IPS-11a (cell line): Measurements from ENCODE around the gene SYT4.
A peak's percentile ranks its signal among the peaks of the same experiment; 100 is the strongest.
"Not testable (repeated sequence)": the region's sequence is repeated elsewhere in the genome, so short reads cannot be mapped to it uniquely, and the experiment has no call there.

Experiments used
- H3K4me3 ChIP-seq: one replicate; pipeline ENCODE4 v1.5.1; 2013; ENCODE audit warnings: low read depth, low read length, control low read depth

The SYT4 gene, protein sequence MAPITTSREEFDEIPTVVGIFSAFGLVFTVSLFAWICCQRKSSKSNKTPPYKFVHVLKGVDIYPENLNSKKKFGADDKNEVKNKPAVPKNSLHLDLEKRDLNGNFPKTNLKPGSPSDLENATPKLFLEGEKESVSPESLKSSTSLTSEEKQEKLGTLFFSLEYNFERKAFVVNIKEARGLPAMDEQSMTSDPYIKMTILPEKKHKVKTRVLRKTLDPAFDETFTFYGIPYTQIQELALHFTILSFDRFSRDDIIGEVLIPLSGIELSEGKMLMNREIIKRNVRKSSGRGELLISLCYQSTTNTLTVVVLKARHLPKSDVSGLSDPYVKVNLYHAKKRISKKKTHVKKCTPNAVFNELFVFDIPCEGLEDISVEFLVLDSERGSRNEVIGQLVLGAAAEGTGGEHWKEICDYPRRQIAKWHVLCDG

GRCh38 chr18:43277164-43277600 is at the start of gene SYT4:
Gene SYT4 (minus strand): TSS chr18:43277490. CDS start chr18:43277281, 209 bp downstream.
- peak within 1 kb of the TSS; percentile 21 for H3K4me3 ChIP-seq

GRCh38 chr18:43322132-43322531 is 44.8 kb upstream of the SYT4 start:
- no peak overlapping the region for H3K4me3 ChIP-seq

- no peak overlapping the region for H3K4me3 ChIP-seq
Observed at GRCh38 chr18:43314941-43315340, 37.7 kb upstream of the SYT4 start.

- no peak overlapping the region for H3K4me3 ChIP-seq
Observed at GRCh38 chr18:43312891-43313290, 35.6 kb upstream of the SYT4 start.

- no peak overlapping the region for H3K4me3 ChIP-seq
Observed at GRCh38 chr18:43310239-43310638, 32.9 kb upstream of the SYT4 start.

DNA sequence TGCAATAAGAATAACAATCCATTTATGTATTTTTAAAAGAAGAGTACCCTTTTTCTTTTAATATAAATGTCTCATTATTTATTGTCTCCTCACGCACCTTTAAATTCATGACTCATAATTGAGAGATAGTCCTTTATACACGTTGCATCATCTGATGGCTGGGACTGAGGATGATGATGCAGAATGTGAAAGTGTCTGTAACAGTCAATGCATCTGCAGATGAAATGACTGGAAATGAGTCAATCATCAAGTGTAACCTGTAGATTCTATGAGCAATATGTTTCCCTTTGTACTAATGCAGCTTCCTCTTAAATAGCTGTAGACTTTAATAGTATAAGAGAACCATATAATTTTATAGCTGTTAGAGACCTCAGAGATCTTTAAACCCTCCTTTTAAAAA is 26.1 kb upstream of the SYT4 start:
- H3K4me3 ChIP-seq: no peak overlapping the region

GRCh38 chr18:43286187-43286586 is 8.9 kb upstream of the SYT4 start:
- H3K4me3 ChIP-seq: not testable (repeated sequence)

- H3K4me3 ChIP-seq: no peak overlapping the region
Observed at GRCh38 chr18:43283299-43283698, 6.0 kb upstream of the SYT4 start.

DNA sequence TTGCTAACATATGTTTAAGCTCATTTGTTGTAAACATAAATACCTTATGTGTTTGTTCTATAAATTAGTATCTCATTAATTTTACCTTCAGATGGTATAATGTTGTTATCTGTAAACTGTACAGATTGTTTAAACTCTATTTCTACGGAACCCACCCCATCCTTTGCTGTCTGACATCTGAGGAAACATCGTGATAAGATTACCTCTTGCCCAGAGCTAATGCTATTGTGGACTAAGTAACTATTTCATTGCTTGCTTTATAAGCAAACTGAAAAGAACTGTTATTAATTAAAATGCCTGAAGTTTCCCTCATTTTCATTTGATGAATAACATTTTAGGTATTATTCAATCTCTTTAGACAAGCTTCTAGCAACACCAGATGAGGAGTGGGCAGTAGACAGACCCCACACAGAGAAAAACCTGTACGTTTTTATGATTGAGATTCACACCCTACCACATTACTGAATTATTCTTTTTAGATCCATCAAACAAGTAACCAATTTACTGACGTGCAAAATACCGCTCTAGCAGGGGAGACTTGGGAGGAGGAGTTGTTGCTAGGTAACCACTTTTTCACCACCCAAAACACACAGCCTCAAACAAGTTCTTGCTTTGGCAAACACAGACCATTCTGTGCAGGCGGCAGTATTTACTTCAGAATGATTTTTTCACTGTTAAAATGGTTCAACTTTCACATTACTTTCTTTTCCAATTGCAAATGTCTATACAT is 1.9 kb upstream of the SYT4 start:
- no peak overlapping the region for H3K4me3 ChIP-seq

GRCh38 chr18:43278355-43278754 is 1.1 kb upstream of the SYT4 start:
- no peak overlapping the region for H3K4me3 ChIP-seq

- H3K4me3 ChIP-seq: peak overlapping the region; percentile 21
Observed at GRCh38 chr18:43276491-43276890, 799 bp downstream of the SYT4 start.

GRCh38 chr18:43275546-43275945 is 1.7 kb downstream of the SYT4 start:
- no peak overlapping the region for H3K4me3 ChIP-seq

DNA sequence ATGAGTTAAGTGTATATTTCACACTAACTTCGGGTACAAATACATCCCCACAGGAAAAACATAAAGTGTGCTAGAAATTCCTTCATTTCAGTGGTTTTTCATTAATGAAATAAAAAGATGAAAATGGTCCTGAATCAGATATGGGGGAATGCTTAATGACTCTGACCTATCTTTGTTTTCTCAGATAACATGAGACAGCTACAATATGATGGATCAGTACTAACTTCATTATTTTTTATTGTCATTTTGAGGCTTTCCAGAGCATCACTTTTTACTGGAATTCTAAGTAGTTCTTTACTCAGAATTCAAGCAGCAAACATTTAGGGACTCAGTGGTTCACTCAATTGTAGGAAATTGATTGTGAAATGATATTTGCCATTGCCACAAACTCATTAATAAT is 2.8 kb downstream of the SYT4 start:
- no peak overlapping the region for H3K4me3 ChIP-seq

DNA sequence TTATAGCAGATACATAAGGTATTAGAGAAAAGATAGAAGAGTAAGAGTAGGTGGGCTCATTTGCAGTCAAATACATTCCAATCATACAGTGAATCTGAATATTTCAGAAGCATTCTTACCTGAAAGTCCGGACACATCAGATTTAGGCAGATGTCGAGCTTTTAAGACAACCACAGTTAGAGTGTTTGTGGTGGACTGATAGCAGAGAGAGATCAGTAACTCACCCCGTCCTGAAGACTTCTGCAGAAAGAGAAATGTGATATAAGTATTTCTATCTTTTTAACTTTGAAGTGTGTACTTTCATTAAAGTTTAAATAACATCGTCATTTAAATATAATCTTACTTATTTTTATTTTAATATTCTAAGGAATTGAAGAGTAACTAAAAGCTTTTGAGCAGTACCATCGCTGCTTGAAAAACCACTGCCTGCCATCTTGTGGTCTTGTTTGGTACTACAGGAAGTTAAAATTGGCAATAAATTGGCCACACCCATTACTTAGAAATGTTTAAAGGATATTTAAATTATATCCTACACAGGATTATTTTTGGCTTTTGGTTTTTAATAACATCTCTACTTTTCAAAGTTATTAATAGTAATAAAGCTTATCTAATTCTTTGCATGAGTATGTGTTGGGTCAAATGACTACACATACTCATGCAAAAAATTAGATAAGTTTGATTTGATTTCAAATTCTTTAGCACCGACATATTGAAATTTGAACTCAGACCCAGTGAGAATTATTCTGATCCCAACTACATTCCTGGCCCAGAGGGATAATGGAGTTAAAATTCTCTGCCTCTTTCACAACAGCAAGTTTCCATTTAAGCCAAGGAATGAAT is 5.5 kb downstream of the SYT4 start:
- no peak overlapping the region for H3K4me3 ChIP-seq

- H3K4me3 ChIP-seq: no peak overlapping the region
Observed at GRCh38 chr18:43267818-43268217, 9.5 kb downstream of the SYT4 start.

DNA sequence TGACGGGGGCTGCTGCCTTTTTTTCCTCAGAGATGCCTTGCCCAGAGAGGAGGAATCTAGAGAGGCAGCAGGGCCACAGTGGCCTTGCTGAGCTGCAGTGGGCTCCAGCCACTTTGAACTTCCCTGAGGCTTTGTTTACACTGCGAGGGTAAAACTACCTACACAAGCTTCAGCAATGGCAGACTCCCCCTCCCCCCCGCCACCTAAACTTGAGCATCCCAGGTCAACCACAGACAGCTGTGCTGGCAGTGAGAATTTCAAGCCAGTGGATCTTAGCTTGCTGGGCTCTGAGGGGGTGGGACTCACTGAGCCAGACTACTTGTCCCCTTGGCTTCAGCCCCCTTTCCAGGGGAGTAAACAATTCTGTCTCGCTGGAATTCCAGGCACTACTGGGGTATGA is 11.8 kb downstream of the SYT4 start:
- no peak overlapping the region for H3K4me3 ChIP-seq

GRCh38 chr18:43248610-43249249 is 28.6 kb downstream of the SYT4 start:
- H3K4me3 ChIP-seq: no peak overlapping the region

DNA sequence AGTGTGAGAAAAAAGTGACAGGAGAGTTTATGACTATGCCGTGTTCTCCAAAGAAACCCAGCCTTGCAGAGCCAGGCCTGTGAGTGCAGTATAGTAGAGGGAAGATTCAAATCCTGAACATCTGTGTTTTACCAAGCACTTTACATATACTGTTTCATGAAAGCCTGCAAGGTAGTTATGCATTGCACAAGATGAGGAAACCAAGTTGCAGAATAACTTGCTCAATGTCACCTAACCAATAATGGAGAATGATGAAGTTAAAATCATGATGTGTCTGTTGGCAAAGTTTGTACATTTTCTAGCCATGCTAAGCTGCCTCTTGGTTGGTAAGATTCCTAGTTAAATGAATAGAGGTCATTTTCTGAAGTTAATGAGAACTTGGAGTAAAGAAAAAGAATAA is 29.3 kb downstream of the SYT4 start:
- no peak overlapping the region for H3K4me3 ChIP-seq

DNA sequence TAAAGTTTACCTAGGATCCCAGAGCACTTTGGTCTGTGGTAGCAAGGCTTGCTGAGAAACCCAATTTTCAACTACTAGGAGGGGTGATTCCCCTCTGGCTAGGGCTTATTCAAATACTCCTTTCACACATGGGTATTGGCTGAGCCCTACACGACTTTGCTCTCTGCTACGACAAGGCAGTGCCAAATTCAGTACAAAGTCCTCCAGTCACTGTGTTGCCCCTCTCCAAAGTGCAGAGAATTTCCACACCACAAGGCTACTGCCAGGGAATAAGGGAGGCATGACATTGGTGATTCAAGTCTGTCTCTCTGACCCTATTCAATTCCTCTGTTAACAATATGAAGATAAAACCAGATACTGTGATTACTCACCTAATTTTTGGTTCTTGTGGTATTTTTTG is 38.9 kb downstream of the SYT4 start:
- H3K4me3 ChIP-seq: no peak overlapping the region

GRCh38 chr18:43236921-43237320 is 40.4 kb downstream of the SYT4 start:
- no peak overlapping the region for H3K4me3 ChIP-seq

DNA sequence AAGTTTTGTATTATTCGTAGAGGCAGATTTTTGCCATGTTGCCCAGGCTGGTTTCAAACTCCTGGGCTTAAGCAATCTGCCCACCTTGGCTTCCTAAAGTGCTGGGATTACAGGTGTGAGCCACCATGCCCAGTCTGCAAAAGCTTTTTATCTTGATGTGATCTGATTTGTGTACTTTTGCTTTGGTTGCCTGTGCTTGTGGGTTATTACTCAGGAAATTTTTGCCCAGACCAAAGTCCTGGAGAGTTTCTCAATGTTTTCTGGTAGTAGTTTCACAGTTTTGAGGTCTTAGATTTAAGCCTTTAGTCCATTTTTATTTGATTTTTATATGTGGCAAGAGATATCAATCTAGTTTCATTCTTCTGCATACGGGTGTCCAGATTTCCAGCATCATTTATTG is 42.4 kb downstream of the SYT4 start:
- no peak overlapping the region for H3K4me3 ChIP-seq
